B cell (primary cell): ENCODE data around the gene LSP1.

Experiments
- CTCF ChIP-seq: fragments of 200-600 bp; IDR thresholded peaks from one replicate; pipeline ENCODE4 v1.8.0; 2022; ENCODE audit warnings: antibody characterized with exemption, mild to moderate bottlenecking
- EZH2 ChIP-seq: IDR thresholded peaks from 2 replicates; pipeline ENCODE4 v1.6.1; 2012; ENCODE audit warnings: borderline replicate concordance, low read depth, mild to moderate bottlenecking, moderate library complexity, low read length; ENCODE audit not compliant: insufficient read depth, poor library complexity, severe bottlenecking

GRCh38 chr11:1906181-1906580 lies 53.3 kb downstream of the LSP1 start:
- TF ChIP-seq CTCF (no peak), EZH2 (no peak)
